ENCODE results near the gene TUBG2.

Gene TUBG2

DNA sequence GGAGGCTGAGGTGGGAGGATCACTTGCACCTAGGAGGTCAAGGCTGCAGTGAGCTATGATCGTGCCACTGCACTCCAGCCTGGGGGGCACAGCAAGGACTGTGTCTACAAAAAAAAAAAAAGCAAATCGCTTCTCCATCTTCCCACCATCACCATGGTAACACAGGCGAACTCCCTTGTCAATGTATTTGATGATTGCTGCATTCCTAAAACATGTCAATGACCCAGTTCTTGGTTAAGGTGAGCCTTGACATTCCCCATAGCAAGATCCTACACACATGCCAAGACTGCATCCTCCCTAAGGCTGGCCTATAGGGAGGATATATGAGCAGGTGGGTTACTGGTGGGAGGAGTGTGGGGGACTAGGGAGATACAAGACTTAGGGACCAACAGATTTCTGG, 35.4 kb downstream of the TUBG2 start:
- no peaks in the 10 kb centered on the region for H3K9me3 Mint-ChIP-seq
- peaks cover 3% of the 10 kb centered on the region for H3K27me3 Mint-ChIP-seq (ENCODE audit: low read depth)
- no peak overlapping the region for H3K4me3 Mint-ChIP-seq
- H3K36me3 Mint-ChIP-seq (ENCODE audit: low read depth) = peaks cover 12% of the 10 kb centered on the region
- no peaks in the 10 kb centered on the region for H3K4me1 Mint-ChIP-seq (ENCODE audit: low read depth)
- H3K27ac Mint-ChIP-seq = no peak overlapping the region

- H3K27me3 Mint-ChIP-seq (ENCODE audit: low read depth) = peaks cover 3% of the 10 kb centered on the region
- no peaks in the 10 kb centered on the region for H3K4me1 Mint-ChIP-seq (ENCODE audit: low read depth)
- no peaks in the 10 kb centered on the region for H3K9me3 Mint-ChIP-seq
- peaks cover 13% of the 10 kb centered on the region for H3K36me3 Mint-ChIP-seq (ENCODE audit: low read depth)
- H3K27ac Mint-ChIP-seq = no peak overlapping the region
- no peak overlapping the region for H3K4me3 Mint-ChIP-seq
These were observed 36.4 kb downstream of the TUBG2 start for GRCh38 chr17:42695500-42695899.

- no peak overlapping the region for H3K4me3 Mint-ChIP-seq
- H3K27ac Mint-ChIP-seq = no peak overlapping the region
- H3K4me1 Mint-ChIP-seq (ENCODE audit: low read depth) = no peaks in the 10 kb centered on the region
- peaks cover 3% of the 10 kb centered on the region for H3K27me3 Mint-ChIP-seq (ENCODE audit: low read depth)
- peaks cover 24% of the 10 kb centered on the region for H3K36me3 Mint-ChIP-seq (ENCODE audit: low read depth)
- no peaks in the 10 kb centered on the region for H3K9me3 Mint-ChIP-seq
These were observed 38.2 kb downstream of the TUBG2 start for GRCh38 chr17:42697108-42697811.

GRCh38 chr17:42698736-42699414, 39.8 kb downstream of the TUBG2 start:
- Mint-ChIP-seq H3K27ac (no peak overlapping the region), H3K4me1 (ENCODE audit: low read depth) (no peaks in the 10 kb centered on the region), H3K4me3 (no peak overlapping the region), H3K36me3 (ENCODE audit: low read depth) (peaks cover 35% of the 10 kb centered on the region), H3K27me3 (ENCODE audit: low read depth) (peaks cover 3% of the 10 kb centered on the region), H3K9me3 (no peaks in the 10 kb centered on the region)

GRCh38 chr17:42699415-42699740, 40.3 kb downstream of the TUBG2 start:
- Mint-ChIP-seq H3K36me3 (ENCODE audit: low read depth) (peaks cover 38% of the 10 kb centered on the region), H3K4me3 (no peak overlapping the region), H3K27me3 (ENCODE audit: low read depth) (peaks cover 3% of the 10 kb centered on the region), H3K4me1 (ENCODE audit: low read depth) (peaks cover under 1% of the 10 kb centered on the region), H3K27ac (no peak overlapping the region), H3K9me3 (no peaks in the 10 kb centered on the region)

- Mint-ChIP-seq H3K27me3 (ENCODE audit: low read depth) (peaks cover 3% of the 10 kb centered on the region), H3K4me3 (no peak overlapping the region), H3K4me1 (ENCODE audit: low read depth) (peaks cover 10% of the 10 kb centered on the region), H3K36me3 (ENCODE audit: low read depth) (peaks cover 47% of the 10 kb centered on the region), H3K9me3 (no peaks in the 10 kb centered on the region), H3K27ac (no peak overlapping the region)
These were observed 41.7 kb downstream of the TUBG2 start for GRCh38 chr17:42700586-42701289.

DNA sequence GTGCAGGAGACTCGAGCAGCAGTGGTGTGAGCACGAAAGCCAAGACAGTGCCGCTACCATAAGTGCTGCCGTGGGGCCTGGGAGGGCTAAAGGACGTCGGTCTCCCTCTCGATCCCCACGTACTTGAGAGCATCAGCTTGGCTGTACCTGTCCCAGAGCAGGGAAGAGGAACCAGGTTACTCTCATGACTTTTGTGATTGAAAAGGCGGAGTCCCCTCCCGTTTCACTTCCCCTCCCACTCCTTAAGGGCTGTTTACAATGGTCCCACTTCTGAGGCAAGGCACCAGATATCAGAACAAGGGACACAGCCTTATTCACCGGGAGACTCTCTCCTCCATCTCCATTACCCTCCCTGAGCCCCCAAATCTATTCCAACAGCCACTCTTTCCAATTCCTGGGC, 43.4 kb downstream of the TUBG2 start:
- Mint-ChIP-seq H3K36me3 (ENCODE audit: low read depth) (peaks cover 55% of the 10 kb centered on the region), H3K9me3 (no peaks in the 10 kb centered on the region), H3K4me3 (no peak overlapping the region), H3K4me1 (ENCODE audit: low read depth) (peaks cover 17% of the 10 kb centered on the region), H3K27ac (no peak overlapping the region), H3K27me3 (ENCODE audit: low read depth) (peaks cover 3% of the 10 kb centered on the region)

DNA sequence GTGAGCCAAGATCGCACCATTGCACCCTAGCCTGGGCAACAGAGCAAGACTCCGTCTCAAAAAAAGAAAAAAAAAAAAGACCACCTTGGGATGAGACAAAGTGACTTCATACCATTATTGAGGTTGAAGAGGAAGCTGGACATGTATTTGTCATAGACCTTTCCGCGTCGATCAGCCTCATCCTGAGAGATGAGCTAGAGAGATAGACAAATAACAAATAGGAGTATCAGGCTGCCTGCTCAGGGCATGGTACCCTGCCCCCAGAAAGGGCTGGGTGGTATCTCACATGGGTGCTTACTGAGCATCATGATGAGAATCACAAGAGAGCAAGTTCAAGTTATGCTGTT, 45.4 kb downstream of the TUBG2 start:
- no peak overlapping the region for H3K27ac Mint-ChIP-seq
- H3K27me3 Mint-ChIP-seq (ENCODE audit: low read depth) = peaks cover under 1% of the 10 kb centered on the region
- no peaks in the 10 kb centered on the region for H3K9me3 Mint-ChIP-seq
- H3K4me3 Mint-ChIP-seq = no peak overlapping the region
- peaks cover 67% of the 10 kb centered on the region for H3K36me3 Mint-ChIP-seq (ENCODE audit: low read depth)
- peaks cover 20% of the 10 kb centered on the region for H3K4me1 Mint-ChIP-seq (ENCODE audit: low read depth)

DNA sequence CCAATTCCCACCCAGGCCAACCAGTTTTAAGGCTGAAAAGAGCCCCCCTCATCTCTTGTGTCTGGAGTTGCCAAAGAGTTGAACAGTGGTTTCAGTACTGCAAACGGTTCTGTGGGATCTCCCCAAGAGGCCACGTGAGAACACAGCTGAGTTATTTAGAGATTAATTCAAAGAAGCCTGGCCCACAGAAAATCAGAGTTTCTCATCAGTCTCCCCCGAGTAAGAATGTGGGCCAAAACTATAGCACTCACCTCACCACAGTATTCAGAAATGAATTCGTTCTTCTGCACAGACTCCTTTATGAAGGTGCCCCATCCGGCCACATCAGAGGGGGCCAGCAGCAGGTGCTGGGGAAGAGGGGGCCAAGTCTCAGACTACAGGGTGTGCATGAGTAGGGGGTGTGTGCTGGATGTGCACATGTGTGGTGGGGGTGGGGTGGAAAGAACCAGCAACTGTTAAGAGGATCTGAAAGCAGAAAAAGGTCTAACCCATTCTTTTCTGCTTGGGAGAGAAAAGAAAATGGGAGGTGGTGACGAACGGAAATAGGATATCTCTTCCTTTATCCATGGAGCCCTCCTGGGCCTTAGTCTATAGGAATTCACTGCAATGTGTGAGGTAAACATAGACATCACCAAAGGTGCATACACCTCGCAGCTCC, 45.9 kb downstream of the TUBG2 start:
- H3K36me3 Mint-ChIP-seq (ENCODE audit: low read depth) = peaks cover 70% of the 10 kb centered on the region
- peak overlapping the region; percentile 2 for H3K4me3 Mint-ChIP-seq
- H3K4me1 Mint-ChIP-seq (ENCODE audit: low read depth) = peaks cover 20% of the 10 kb centered on the region
- peak overlapping the region; percentile 54 for H3K27ac Mint-ChIP-seq
- no peaks in the 10 kb centered on the region for H3K27me3 Mint-ChIP-seq (ENCODE audit: low read depth)
- no peaks in the 10 kb centered on the region for H3K9me3 Mint-ChIP-seq

DNA sequence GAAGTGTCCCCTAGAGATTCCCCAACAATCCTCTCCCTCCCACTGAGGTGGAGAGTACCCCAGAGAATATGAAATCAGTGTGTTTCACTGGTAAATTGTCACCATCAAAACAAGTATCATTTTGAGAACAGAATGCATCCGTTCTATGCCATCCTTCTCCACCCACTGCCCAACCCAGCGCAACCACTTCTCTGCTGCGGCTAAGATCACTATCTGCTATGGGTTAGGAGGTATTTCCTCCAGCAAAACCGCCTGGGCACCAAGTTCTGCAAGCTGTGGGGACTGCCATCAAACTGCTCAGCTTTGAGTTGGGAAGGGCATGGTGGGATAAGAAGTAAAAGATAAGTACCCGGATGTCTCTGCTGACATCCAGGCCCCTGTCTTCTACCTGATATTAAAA, 47.6 kb downstream of the TUBG2 start:
- H3K27me3 Mint-ChIP-seq (ENCODE audit: low read depth) = no peaks in the 10 kb centered on the region
- H3K4me3 Mint-ChIP-seq = no peak overlapping the region
- peaks cover 73% of the 10 kb centered on the region for H3K36me3 Mint-ChIP-seq (ENCODE audit: low read depth)
- H3K9me3 Mint-ChIP-seq = no peaks in the 10 kb centered on the region
- H3K4me1 Mint-ChIP-seq (ENCODE audit: low read depth) = peaks cover 20% of the 10 kb centered on the region
- no peak overlapping the region for H3K27ac Mint-ChIP-seq

DNA sequence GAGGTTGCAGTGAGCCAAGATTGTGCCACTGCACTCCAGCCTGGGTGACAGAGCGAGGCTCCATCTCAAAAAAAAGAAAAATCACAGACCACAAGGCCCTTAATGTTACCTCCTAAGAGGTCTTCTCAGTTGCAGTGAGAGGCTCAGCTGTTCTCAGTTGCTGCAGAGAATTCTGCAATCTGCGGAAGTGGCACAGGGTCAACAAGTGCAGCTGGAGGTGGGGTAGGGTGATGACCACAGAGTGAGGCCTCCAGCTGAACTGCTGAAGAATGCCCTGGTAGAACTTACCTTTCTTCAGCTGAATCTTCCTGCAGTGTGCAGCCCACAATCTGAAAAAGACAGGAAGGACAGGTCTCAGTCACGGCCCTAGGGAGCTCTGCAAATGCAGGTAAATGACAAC, 49.5 kb downstream of the TUBG2 start:
- no peak overlapping the region for H3K27ac Mint-ChIP-seq
- no peaks in the 10 kb centered on the region for H3K27me3 Mint-ChIP-seq (ENCODE audit: low read depth)
- no peaks in the 10 kb centered on the region for H3K9me3 Mint-ChIP-seq
- H3K4me3 Mint-ChIP-seq = no peak overlapping the region
- H3K4me1 Mint-ChIP-seq (ENCODE audit: low read depth) = peaks cover 20% of the 10 kb centered on the region
- H3K36me3 Mint-ChIP-seq (ENCODE audit: low read depth) = peaks cover 71% of the 10 kb centered on the region

DNA sequence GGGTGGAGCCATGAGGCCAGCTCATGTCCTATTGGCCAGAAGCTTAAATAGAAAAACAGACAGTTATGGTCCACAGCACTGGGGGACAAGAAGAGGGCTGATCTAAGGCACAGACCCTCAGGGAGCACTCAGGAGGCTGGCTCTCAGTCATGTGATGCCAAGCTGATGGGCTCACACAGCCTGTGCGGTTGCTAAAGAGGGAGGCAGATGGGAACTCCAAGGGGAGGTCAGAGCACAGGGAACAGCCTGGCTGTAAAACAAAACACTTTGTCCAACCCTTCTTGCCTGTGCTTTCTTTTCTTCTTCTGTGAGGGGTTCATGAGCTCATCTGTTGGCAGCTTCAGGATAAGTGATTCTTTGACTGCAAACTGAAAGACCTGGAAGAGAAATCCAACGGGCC, 50.5 kb downstream of the TUBG2 start:
- no peaks in the 10 kb centered on the region for H3K9me3 Mint-ChIP-seq
- H3K27ac Mint-ChIP-seq = no peak overlapping the region
- H3K27me3 Mint-ChIP-seq (ENCODE audit: low read depth) = no peaks in the 10 kb centered on the region
- H3K4me1 Mint-ChIP-seq (ENCODE audit: low read depth) = peaks cover 18% of the 10 kb centered on the region
- peaks cover 69% of the 10 kb centered on the region for H3K36me3 Mint-ChIP-seq (ENCODE audit: low read depth)
- H3K4me3 Mint-ChIP-seq = no peak overlapping the region

Data from T-helper 1 cell treated with Interleukin-12 subunit alpha and Interleukin-12 subunit beta and Interleukin-4 antibody, amounts not matched to agents 30 μg/mL and 1 μg/mL, for 36 hours (primary cell).